Smooth muscle cell of the umbilical artery (primary cell): Measurements from ENCODE around the gene GLYAT. TPM values are rescaled to one million over a fixed set of nuclear protein-coding genes. Genes with fewer than 3 reads are reported as not detected.

Experiments
- total RNA-seq: library from RNA; depleted of rRNA; stranded (reverse); fragments of >200 nt; gene quantifications from 2 replicates; pipeline ENCODE4 v1.2.3, GENCODE V29; 2014

GLYAT gene, protein sequence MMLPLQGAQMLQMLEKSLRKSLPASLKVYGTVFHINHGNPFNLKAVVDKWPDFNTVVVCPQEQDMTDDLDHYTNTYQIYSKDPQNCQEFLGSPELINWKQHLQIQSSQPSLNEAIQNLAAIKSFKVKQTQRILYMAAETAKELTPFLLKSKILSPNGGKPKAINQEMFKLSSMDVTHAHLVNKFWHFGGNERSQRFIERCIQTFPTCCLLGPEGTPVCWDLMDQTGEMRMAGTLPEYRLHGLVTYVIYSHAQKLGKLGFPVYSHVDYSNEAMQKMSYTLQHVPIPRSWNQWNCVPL
- not detected in 2 replicates for total RNA-seq

GRCh38 chr11:58731819-58732218 lies at the start of gene GLYAT:
Gene GLYAT (minus strand): TSS chr11:58731943. CDS start chr11:58724496, 7,447 bp downstream.

Other genes starting within 250 kb of the GLYAT start
- gene OR5B21, start 223.8 kb downstream of the GLYAT start, total RNA-seq, result not detected in 2 replicates
- gene LPXN, start 156.1 kb downstream of the GLYAT start, total RNA-seq, result 10.1 and 28.2 TPM in 2 replicates
- gene ZFP91, start 152.9 kb downstream of the GLYAT start, total RNA-seq, result 53.2 and 61.7 TPM in 2 replicates
- 1.8 and 3.1 TPM in 2 replicates for gene CNTF, start 109.3 kb downstream of the GLYAT start, total RNA-seq
- 0.97 and 1.8 TPM in 2 replicates for gene GLYATL2, start 112.8 kb upstream of the GLYAT start, total RNA-seq
- gene GLYATL1, start 207.5 kb upstream of the GLYAT start, total RNA-seq, result 0.69 TPM in 1 of 2 replicates, not detected in the other